HEK293T (cell line): ENCODE data around the gene TSPAN6.

Source experiments
- CTCF ChIA-PET: fragments of 350-600 bp; formaldehyde crosslinking; extraction: SDS; loops from one replicate; lab custom pipeline; 2021; ENCODE audit warnings: antibody characterized with exemption, inconsistent platforms; lab: Yijun Ruan, JAX
- POLR2A ChIA-PET: fragments of 350-600 bp; formaldehyde crosslinking; extraction: SDS; loops from one replicate; lab custom pipeline; 2020; ENCODE audit warnings: antibody characterized with exemption, inconsistent platforms; lab: Yijun Ruan, JAX
- DNase-seq: peaks from one replicate; pipeline ENCODE4 v3.0.0; 2012; ENCODE audit warnings: mixed read lengths; ENCODE audit errors: extremely low spot score
- ARNT ChIP-seq: fragments of 450-650 bp; IDR thresholded peaks from 2 replicates; pipeline ENCODE4 v1.6.1; 2017; ENCODE audit warnings: mild to moderate bottlenecking
- BHLHE40 ChIP-seq: fragments of 450-650 bp; IDR thresholded peaks from 2 replicates; pipeline ENCODE4 v1.6.1; 2016; ENCODE audit warnings: mild to moderate bottlenecking, moderate library complexity, borderline replicate concordance
- CTBP1 ChIP-seq: fragments of 450-650 bp; IDR thresholded peaks from 2 replicates; pipeline ENCODE4 v1.6.1; 2016; ENCODE audit warnings: borderline replicate concordance
- ELF4 ChIP-seq: fragments of 450-650 bp; IDR thresholded peaks from 2 replicates; pipeline ENCODE4 v1.6.1; 2017; ENCODE audit warnings: antibody characterized with exemption
- FOXA1 ChIP-seq: fragments of 450-650 bp; IDR thresholded peaks from 2 replicates; pipeline ENCODE4 v1.6.1; 2016; ENCODE audit warnings: mild to moderate bottlenecking
- FOXK2 ChIP-seq: fragments of 450-650 bp; IDR thresholded peaks from 2 replicates; pipeline ENCODE4 v1.6.1; 2016; ENCODE audit warnings: mild to moderate bottlenecking
- FOXM1 ChIP-seq: fragments of 450-650 bp; IDR thresholded peaks from 2 replicates; pipeline ENCODE4 v1.6.1; 2017; ENCODE audit warnings: mild to moderate bottlenecking, borderline replicate concordance
- HDGF ChIP-seq: fragments of 450-650 bp; IDR thresholded peaks from 2 replicates; pipeline ENCODE4 v1.6.1; 2017; ENCODE audit warnings: antibody characterized with exemption, borderline replicate concordance
- L3MBTL2 ChIP-seq: fragments of 450-650 bp; conservative IDR thresholded peaks from 2 replicates; pipeline ENCODE4 v1.6.1; 2016; ENCODE audit warnings: mild to moderate bottlenecking
- LEF1 ChIP-seq: fragments of 450-650 bp; IDR thresholded peaks from 2 replicates; pipeline ENCODE4 v1.6.1; 2017; ENCODE audit warnings: mild to moderate bottlenecking, borderline replicate concordance
- NFRKB ChIP-seq: fragments of 450-650 bp; IDR thresholded peaks from 2 replicates; pipeline ENCODE4 v1.6.1; 2016; ENCODE audit warnings: mild to moderate bottlenecking, moderate library complexity
- PKNOX1 ChIP-seq: fragments of 450-650 bp; IDR thresholded peaks from 2 replicates; pipeline ENCODE4 v1.6.1; 2016
- SP1 ChIP-seq: fragments of 450-650 bp; IDR thresholded peaks from 2 replicates; pipeline ENCODE4 v1.6.1; 2017
- SUZ12 ChIP-seq: fragments of 450-650 bp; IDR thresholded peaks from 2 replicates; pipeline ENCODE4 v1.6.1; 2016; ENCODE audit warnings: mild to moderate bottlenecking
- TARDBP ChIP-seq: fragments of 450-650 bp; IDR thresholded peaks from 2 replicates; pipeline ENCODE4 v1.6.1; 2016

Gene TSPAN6

GRCh38 chrX:100606753-100607152 is 29.9 kb downstream of the TSPAN6 start:
- ChIA-PET POLR2A (no interaction called here), CTCF (interaction anchor here (0.8 kb wide), 1 partner anchor 8 kb away, joined by 4 read pairs; no protein-coding TSS in a partner anchor)
- TF ChIP-seq NFRKB = no peak
- no peak for TF ChIP-seq BHLHE40
- TF ChIP-seq FOXM1 = no peak
- TF ChIP-seq PKNOX1 = no peak
- no peak for TF ChIP-seq SUZ12
- TF ChIP-seq TARDBP = no peak
- TF ChIP-seq FOXK2 = no peak
- no peak for TF ChIP-seq LEF1
- no peak for TF ChIP-seq ELF4
- no peak for TF ChIP-seq L3MBTL2
- TF ChIP-seq FOXA1 = no peak
- DNase-seq = no peak

- CTCF ChIA-PET = interaction anchor here (0.7 kb wide), 1 partner anchor 188 kb away, joined by 3 read pairs; no protein-coding TSS in a partner anchor
- TF ChIP-seq ELF4 (no peak), PKNOX1 (no peak), HDGF (no peak), SP1 (no peak), BHLHE40 (no peak), CTBP1 (no peak), NFRKB (no peak), FOXA1 (no peak), ARNT (no peak), SUZ12 (no peak), LEF1 (no peak), FOXK2 (no peak), FOXM1 (no peak), TARDBP (no peak), L3MBTL2 (no peak)
- POLR2A ChIA-PET = interaction anchor here (1.6 kb wide), 1 partner anchor 14 kb away, joined by 5 read pairs; no protein-coding TSS in a partner anchor
- no peak for DNase-seq
Measured at GRCh38 chrX:100600758-100601157, 35.8 kb downstream of the TSPAN6 start.

GRCh38 chrX:100600340-100600739 is 36.3 kb downstream of the TSPAN6 start:
- DNase-seq = no peak
- CTCF ChIA-PET = interaction anchor here (0.7 to 1.8 kb wide), 2 partner anchors 153 to 187 kb away, joined by 3 to 5 read pairs; no protein-coding TSS in a partner anchor
- POLR2A ChIA-PET = interaction anchor here (1.6 kb wide), 1 partner anchor 15 kb away, joined by 5 read pairs; no protein-coding TSS in a partner anchor
- TF ChIP-seq LEF1 (no peak), SUZ12 (no peak), BHLHE40 (no peak)

GRCh38 chrX:100599456-100599855 is 37.1 kb downstream of the TSPAN6 start:
- CTCF ChIA-PET = interaction anchor here (1.8 kb wide), 1 partner anchor 152 kb away, joined by 5 read pairs; no protein-coding TSS in a partner anchor
- POLR2A ChIA-PET = interaction anchor here (1.6 kb wide), 1 partner anchor 16 kb away, joined by 5 read pairs; no protein-coding TSS in a partner anchor
- no peak for DNase-seq
- TF ChIP-seq PKNOX1 = no peak
- no peak for TF ChIP-seq L3MBTL2

GRCh38 chrX:100596601-100597000 is 40.0 kb downstream of the TSPAN6 start:
- TF ChIP-seq TARDBP = no peak
- no peak for TF ChIP-seq L3MBTL2
- no peak for TF ChIP-seq HDGF
- POLR2A ChIA-PET = no interaction called here
- CTCF ChIA-PET = interaction anchor here (0.8 to 2.0 kb wide), 3 partner anchors 8 to 149 kb away, joined by 3 to 7 read pairs (median 7); no protein-coding TSS in a partner anchor
- DNase-seq = no peak

- no peak for DNase-seq
- CTCF ChIA-PET = no interaction called here
- POLR2A ChIA-PET = no interaction called here
- no peak for TF ChIP-seq ELF4
- no peak for TF ChIP-seq TARDBP
- TF ChIP-seq CTBP1 = no peak
Measured at GRCh38 chrX:100593581-100593980, 43.0 kb downstream of the TSPAN6 start.

- no peak for DNase-seq
- TF ChIP-seq HDGF = no peak
- no peak for TF ChIP-seq PKNOX1
- no peak for TF ChIP-seq CTBP1
- no peak for TF ChIP-seq FOXM1
- TF ChIP-seq NFRKB = no peak
- TF ChIP-seq ARNT = no peak
- no peak for TF ChIP-seq FOXA1
- no peak for TF ChIP-seq L3MBTL2
- no peak for TF ChIP-seq FOXK2
- TF ChIP-seq LEF1 = no peak
- ChIA-PET POLR2A (no interaction called here), CTCF (no interaction called here)
Measured at GRCh38 chrX:100593126-100593525, 43.5 kb downstream of the TSPAN6 start.
